ENCODE results near the gene TRIM5.
"Not testable (repeated sequence)": the region's sequence is repeated elsewhere in the genome, so short reads cannot be mapped to it uniquely, and the experiment has no call there.

Gene TRIM5

GRCh38 chr11:5684646-5685362 is at the start of gene TRIM5:
Gene TRIM5, minus strand, starts transcription at chr11:5685074. Its CDS starts 4,897 bp downstream, at chr11:5680177.
- DNase-seq: no peak

GRCh38 chr11:5727691-5728090 is 42.8 kb upstream of the TRIM5 start:
- DNase-seq: no peak

DNA sequence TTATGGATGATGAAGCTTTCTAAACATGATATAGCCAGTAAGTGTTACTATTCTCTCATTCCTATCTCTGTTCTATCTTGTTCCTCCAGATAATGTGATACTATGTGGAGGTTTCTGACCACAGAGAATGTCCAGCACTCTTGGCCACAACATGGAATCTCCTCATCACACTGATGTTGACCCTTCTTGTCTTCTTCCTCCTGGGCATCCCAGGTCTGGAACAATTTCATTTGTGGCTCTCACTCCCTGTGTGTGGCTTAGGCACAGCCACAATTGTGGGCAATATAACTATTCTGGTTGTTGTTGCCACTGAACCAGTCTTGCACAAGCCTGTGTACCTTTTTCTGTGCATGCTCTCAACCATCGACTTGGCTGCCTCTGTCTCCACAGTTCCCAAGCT is 41.5 kb upstream of the TRIM5 start:
- DNase-seq: no peak

DNA sequence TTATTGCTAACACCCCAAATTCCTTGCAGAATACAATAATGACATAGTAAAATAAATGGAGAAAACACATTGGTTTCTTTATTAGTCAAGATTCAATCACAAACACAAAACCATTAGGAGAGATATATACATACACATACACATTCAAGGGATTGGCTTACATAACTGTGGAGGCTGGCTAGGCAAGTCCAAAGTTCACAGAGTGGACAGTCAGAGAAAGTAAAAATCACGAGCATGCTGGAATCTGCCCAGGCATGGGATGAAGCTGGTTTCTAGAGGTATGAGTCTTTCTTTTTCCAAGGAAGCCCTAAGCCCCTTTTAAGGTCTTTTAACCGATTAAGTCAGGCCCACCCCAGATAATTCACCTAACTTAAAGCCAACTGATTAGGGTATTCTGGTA is 37.7 kb upstream of the TRIM5 start:
- DNase-seq: no peak

- DNase-seq: no peak
Measured at GRCh38 chr11:5719703-5720495, 35.0 kb upstream of the TRIM5 start.

DNA sequence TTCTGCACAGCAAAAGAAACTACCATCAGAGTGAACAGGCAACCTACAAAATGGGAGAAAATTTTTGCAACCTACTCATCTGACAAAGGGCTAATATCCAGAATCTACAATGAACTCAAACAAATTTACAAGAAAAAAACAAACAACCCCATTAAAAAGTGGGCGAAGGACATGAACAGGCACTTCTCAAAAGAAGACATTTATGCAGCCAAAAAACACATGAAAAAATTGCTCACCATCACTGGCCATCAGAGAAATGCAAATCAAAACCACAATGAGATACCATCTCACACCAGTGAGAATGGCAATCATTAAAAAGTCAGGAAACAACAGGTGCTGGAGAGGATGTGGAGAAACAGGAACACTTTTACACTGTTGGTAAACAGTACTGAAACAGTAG is 31.6 kb upstream of the TRIM5 start:
- not testable (repeated sequence) for DNase-seq

- DNase-seq: no peak
Measured at GRCh38 chr11:5713695-5714094, 28.8 kb upstream of the TRIM5 start.

DNA sequence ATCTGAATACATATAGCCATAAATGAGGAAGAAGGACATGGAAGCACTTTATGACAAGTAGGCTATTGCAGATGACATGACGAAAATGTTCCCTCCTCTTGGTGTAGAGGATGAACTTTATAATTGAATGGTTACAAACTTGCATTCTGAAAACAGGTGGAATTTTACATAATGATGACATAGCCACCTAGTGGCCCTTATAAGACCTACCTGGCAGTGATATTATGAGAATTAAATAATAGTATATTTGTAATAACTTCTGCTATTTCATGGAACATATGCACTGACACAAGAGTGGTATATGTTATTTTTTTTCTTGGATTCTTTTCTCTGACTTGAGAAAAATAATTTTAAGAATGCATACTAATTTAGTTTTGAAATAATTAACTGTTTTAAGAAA is 27.6 kb upstream of the TRIM5 start:
- DNase-seq: no peak

- DNase-seq: no peak
Measured at GRCh38 chr11:5705688-5706087, 20.8 kb upstream of the TRIM5 start.

DNA sequence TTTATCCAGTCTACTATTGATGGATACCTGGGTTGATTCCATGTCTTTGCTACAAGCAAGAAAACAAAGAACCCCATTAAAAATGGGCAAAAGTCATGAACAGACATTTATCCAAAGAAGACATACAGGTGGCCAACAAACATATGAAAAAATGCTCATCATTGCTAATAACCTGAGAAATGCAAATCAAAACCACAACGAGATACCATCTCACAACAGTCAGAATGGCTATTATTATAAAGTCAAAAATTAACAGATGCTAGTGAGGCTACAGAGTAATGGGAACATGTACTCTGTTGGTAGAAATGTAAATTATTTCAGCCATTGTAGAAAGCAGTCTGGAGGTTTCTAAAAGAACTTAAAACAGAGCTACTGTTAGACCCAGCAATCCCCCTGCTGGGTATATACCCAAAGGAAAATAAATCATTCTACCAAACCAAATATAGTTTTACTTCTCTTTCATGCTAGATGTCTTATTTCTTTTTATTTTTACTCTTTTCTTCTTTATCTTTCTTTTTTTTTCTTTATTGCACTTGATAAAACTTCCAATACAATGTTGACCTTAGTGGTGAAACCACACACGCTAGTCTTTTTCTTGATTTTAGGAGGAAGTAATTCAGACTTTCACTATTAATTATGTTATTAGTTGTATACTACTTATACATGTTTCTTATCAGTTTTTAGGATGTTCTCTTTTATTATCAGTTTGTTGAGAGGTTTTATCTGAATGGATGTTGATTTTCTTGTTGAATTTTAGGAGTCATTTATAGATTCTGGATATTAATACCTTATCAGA is 19.1 kb upstream of the TRIM5 start:
- DNase-seq: no peak

- no peak for DNase-seq
Measured at GRCh38 chr11:5701055-5701577, 16.2 kb upstream of the TRIM5 start.

DNA sequence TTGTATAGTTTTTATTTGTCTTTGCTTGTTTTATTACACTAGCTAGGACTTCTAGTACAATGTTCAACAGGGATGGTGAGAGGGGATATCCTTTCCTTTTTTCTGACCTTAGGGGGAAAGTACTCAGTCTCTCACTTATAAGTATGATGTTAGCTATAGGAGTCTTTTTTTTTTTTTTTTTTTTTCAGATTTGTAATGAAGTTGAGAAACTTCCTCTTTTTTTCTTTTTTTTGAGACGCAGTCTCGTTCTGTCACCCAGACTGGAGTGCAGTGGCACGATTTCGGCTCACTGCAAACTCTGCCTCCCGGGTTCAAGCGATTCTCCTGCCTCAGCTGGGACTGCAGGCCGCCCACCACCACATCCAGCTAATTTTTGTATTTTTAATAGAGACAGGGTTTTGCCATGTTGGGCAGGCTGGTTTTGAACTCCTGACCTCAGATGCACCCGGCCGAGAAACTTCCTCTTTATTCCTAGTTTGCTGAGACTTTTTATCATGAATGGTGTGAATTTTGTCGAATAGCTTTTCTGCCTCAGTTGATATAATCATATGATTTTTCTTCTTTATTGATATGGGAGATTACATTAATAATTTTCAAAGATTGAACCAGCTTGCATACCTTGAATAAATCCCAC is 15.7 kb upstream of the TRIM5 start:
- no peak for DNase-seq

DNA sequence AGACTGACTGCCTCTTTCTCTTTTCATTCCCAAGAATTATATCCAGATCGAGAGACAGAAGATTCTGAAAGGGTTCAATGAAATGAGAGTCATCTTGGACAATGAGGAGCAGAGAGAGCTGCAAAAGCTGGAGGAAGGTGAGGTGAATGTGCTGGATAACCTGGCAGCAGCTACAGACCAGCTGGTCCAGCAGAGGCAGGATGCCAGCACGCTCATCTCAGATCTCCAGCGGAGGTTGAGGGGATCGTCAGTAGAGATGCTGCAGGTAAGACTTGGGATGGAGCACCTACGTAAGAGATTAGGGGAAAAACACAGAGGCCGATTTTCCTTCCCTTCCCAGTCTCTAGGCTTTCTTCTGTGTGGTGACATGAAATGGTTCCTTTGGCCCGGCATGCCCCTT is 13.4 kb upstream of the TRIM5 start:
- no peak for DNase-seq

- DNase-seq: no peak
Measured at GRCh38 chr11:5696210-5696609, 11.3 kb upstream of the TRIM5 start.

DNA sequence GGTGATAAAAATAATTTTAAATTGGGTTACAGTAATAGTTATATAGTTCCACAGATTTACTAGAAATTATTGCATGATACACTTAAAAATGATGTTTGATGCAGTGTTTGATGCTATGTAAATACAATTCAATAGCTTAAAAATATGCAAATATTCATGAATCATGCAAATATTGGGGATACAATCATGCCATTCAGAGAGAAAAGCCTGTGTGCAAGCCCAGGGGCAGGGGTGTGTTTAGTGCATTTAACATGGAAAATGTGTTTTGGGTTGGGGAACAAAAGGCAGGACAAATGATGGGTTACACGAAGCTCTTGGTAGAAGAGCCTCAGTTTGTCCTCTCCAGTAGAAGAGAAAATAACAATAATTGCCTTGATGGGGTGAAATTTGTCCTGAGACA is 10.7 kb upstream of the TRIM5 start:
- DNase-seq: no peak

DNA sequence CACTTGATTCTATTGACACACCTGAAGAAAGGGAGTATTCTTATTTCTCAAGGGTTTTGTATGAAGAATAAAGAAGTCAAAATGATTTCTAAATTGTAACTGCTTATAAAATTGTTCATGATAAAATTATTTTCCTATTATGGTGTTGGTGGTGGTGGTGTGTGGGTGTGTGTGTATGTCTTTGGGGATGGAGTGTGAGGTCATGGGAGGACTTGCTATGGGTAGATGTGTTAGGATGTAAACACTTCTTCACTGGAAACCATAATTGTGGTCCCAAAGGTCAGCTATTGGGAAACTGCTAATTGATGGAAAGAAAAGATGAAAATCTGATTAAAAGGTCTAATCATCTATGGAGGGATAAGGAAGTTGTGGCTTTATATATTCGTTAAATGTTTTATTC is 9.8 kb upstream of the TRIM5 start:
- DNase-seq: no peak

DNA sequence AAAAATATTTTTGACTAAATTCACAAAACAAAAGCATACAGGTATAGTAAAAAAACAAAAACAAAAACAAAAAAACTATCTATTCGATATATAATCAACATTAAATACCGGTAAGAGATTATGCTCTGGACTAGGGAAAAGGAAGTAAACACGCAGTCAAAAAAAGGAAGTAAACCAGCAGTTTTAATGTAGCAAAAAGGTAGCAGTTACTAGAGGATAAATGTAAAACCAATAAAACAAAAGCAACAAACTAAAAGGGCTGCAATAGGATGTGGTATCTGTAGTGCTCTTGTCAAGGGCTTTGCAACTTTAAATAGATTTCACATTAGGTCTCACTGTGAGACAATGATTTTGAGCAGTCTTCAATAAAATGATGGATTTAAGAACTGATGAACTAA is 7.1 kb upstream of the TRIM5 start:
- DNase-seq: no peak

DNA sequence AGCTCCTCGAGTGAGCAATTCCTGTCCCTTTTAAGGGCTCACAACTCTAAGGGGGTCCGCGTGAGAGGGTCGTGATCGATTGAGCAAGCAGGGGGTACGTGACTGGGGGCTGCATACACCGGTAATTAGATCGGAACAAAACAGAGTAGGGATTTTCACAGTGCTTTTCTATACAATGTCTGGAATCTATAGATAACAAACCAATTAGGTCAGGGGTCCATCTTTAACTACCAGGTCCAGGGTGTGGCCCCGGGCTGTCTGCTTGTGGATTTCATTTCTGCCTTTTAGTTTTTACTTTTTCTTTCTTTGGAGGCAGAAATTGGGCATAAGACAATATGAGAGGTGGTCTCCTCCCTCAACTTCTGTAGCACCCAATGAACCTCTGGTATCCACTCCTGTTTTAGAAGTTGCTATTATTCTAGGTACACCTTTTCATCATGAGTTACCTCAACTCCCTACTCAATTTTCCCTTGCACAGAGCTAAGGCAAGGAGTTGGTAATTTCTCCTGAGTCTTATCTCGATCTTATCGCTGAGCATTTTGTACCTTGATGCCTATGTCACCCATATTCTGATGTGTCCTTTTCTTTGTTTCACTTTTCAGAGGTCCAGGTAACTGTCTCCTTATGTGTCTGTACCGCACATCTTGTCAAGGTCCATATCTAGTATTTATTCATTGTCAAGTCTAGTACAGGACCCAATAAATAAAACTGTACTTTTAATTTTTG is 6.5 kb upstream of the TRIM5 start:
- not testable (repeated sequence) for DNase-seq

DNA sequence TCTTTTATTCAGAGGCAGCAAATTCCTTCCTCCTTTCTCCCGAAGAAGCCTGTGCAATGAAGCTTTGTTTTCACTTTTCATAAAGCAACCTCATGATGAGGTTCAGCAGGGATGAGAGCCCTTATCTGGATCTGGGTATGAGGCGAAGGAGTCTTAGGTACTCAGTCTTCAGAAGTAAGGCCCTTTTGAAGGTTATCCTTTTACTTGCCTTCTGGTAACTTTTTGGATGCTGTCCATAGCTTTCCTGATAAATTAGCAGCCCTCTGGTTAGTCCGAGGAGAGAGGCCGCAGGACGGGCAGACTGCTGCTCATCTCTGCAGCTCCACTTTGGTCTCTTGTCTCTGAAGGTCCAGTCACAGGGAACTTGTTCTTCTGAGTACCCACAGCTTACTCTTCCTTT is 5.9 kb upstream of the TRIM5 start:
- no peak for DNase-seq

DNA sequence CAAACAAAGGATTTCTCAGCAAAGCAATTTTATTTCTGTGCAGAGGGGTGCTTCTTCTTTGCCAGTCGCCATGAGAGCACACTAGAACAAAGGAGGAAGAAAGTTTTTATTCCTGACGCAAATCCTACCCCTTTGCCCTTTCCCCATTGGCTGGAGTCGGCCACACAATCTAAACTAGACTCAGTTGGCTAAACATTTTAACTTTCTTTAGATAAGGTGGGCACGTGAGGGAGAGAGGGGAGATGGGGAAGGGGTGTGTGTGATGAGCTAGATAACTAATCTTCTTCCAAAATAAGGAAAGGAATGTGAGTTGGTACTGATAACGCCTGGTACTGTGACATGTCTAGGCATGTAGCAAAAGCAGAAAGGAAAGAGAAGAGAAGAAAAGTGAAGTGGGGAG is 5.3 kb upstream of the TRIM5 start:
- DNase-seq: no peak

- DNase-seq: no peak
Measured at GRCh38 chr11:5689551-5689983, 4.7 kb upstream of the TRIM5 start, which contains the start of gene TRIM22. Gene TRIM22, plus strand, starts transcription at chr11:5689790. Its CDS starts 6,443 bp downstream, at chr11:5696233.

DNA sequence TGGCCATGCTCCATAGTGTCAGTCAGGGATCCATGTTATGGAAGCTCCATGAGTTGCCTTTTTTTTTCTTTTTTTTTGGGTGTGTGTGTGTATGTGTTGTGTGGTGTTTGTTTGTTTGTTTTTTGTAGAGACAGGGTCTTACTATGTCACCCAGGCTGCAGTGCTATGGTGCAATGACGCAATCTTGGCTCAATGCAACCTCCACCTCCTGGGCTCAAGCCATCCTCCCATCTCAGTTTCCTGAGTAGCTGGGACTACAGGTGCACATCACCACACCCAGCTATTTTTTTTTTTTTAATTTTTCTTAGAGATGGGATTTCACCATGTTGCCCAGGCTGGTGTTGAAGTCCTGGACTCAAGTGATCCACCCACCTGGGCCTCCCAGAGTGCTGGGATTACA is 3.6 kb upstream of the TRIM5 start:
- no peak for DNase-seq

Measured in NCI-H510A treated with DMSO at 0.1 percent for 48 hours (cell line).